Right kidney (tissue), 9 donors: ENCODE results near the gene TSPAN31.
"Not testable (repeated sequence)": the region's sequence is repeated elsewhere in the genome, so short reads cannot be mapped to it uniquely, and the experiment has no call there.

Experiments
- DNase-seq: peaks from one replicate; pipeline ENCODE4 v3.0.0-alpha.2; 2016
- long read RNA-seq, 8 donors: transcript quantifications; one replicate each; lab custom pipeline, GENCODE V29; 2026

Gene TSPAN31
- long read RNA-seq, donor 1, transcript TSPAN31-201 (6 exons, 1,849 nt), result major isoform, 15 of 23 reads
- long read RNA-seq, donor 1, partial matches to known transcripts, result 7 of 23 reads
- long read RNA-seq, donor 1, other reads (novel, unspliced or antisense), result 0 of 23 reads
- long read RNA-seq, donor 2, transcript TSPAN31-201 (6 exons, 1,849 nt), result major isoform, 5 of 208 reads
- long read RNA-seq, donor 2, partial matches to known transcripts, result 124 of 208 reads
- long read RNA-seq, donor 2, other reads (novel, unspliced or antisense), result 78 of 208 reads
- long read RNA-seq, donor 3, transcript TSPAN31-201 (6 exons, 1,849 nt), result major isoform, 6 of 93 reads
- long read RNA-seq, donor 3, partial matches to known transcripts, result 34 of 93 reads
- long read RNA-seq, donor 3, other reads (novel, unspliced or antisense), result 52 of 93 reads
- long read RNA-seq, donor 4, transcript TSPAN31-201 (6 exons, 1,849 nt), result major isoform, 15 of 215 reads
- long read RNA-seq, donor 4, partial matches to known transcripts, result 79 of 215 reads
- long read RNA-seq, donor 4, other reads (novel, unspliced or antisense), result 117 of 215 reads
- long read RNA-seq, donor 5, transcript TSPAN31-201 (6 exons, 1,849 nt), result major isoform, 18 of 22 reads
- long read RNA-seq, donor 5, partial matches to known transcripts, result 0 of 22 reads
- long read RNA-seq, donor 5, other reads (novel, unspliced or antisense), result 0 of 22 reads
- long read RNA-seq, donor 6, transcript TSPAN31-201 (6 exons, 1,849 nt), result major isoform, 19 of 29 reads
- long read RNA-seq, donor 6, partial matches to known transcripts, result 9 of 29 reads
- long read RNA-seq, donor 6, other reads (novel, unspliced or antisense), result 0 of 29 reads
- long read RNA-seq, donor 7, transcript TSPAN31-201 (6 exons, 1,849 nt), result major isoform, 20 of 351 reads
- long read RNA-seq, donor 7, partial matches to known transcripts, result 147 of 351 reads
- long read RNA-seq, donor 7, other reads (novel, unspliced or antisense), result 182 of 351 reads
- long read RNA-seq, donor 8, transcript TSPAN31-201 (6 exons, 1,849 nt), result major isoform, 14 of 270 reads
- long read RNA-seq, donor 8, partial matches to known transcripts, result 128 of 270 reads
- long read RNA-seq, donor 8, other reads (novel, unspliced or antisense), result 124 of 270 reads

DNA sequence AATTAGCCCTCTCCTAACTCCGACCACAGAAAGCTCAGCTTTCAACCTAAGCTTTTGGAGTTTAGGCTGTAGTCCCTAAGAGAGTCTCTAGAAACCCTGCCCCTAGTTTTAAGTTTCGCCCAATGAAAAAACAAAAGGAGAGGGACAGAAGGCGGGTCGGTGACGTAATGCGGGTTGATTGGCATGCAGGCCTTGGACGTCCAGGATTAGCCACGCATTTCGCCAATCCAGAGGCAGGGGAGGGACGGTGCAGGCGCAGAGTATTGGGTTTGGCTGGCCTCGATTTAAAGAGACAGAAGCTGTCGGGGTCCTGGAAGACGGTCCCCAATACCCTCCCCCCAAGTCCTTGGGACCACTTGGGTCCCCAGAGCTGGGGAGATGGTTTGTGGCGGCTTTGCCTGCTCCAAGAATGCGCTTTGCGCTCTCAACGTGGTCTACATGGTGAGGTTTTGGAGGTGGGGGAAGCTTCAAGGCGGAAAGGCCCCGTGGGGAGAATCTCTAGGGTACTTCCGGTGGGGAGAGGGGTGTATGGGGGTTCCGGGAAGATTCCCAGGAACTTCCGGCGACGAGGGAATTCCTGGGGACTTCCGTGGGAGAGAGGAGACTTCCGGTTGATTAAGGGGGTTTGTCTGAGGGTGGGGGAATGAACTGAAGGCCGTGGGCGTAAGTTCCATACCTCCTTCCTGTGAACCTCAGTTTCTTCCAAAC, at the start of gene TSPAN31:
TSPAN31 (plus strand) TSS at position 263 of the 708 bp plus-strand sequence; CDS start at position 379, 116 bp downstream.
- peak; percentile 83 for DNase-seq

- no peak for DNase-seq
Observed at GRCh38 chr12:57695770-57696432, 48.9 kb upstream of the TSPAN31 start.

- no peak for DNase-seq
Observed at GRCh38 chr12:57697076-57697475, 47.8 kb upstream of the TSPAN31 start.

DNA sequence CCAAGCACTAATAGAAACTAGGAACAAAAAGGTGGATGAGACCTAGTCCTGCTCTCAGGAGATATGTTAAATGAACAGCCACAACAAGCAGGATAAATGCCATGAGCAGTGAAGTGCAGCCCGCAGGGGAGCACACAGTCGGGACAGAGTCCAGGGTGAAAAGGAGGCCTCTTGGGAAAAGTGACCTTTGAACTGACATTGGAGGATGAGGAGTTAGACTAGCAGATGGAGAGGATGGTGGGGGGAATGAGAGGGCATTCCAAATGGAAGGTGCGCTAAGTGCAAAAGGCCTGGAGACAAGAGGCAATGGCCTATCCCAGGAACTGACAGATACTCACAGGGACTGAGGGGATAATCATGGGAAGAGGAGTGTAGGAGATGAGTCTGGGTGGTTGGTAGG, 46.4 kb upstream of the TSPAN31 start:
- DNase-seq, result no peak

DNA sequence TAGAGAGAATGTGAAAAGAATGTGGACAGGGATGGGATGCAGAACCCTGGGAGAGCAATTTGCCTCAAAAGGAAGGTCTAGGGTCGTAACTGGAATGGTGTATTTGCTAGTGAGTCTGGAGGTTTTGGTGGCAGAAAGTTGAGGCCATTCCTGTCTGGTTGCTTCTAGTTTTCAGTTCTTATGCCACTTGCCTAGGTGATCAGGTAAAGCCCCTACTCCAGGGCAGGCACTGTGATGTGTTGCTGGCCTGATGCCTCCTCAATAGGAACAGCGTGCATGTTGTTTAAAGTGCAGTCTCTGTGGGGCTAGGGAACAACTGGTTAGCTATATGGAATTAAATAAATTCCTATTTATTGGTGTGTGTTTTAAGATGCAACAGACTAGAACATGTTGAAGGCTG, 44.5 kb upstream of the TSPAN31 start:
- no peak for DNase-seq

DNA sequence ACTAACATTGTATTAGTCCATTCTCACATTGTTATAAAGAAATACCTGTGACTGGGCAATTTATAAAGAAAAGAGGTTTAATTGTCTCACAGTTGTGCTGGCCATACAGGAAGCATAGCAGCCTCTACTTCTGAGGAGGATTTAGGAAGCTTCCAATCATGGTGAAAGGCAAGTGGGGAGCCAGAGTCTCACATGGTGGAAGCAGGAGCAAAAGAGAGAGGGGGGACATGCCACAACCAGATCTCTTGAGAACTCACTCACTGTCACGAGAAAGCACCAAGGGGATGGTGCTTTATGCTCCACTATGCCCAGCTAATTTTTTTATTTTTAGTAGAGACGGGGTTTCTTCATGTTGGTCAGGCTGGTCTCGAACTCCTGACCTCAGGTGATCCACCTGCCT, 37.6 kb upstream of the TSPAN31 start:
- DNase-seq, result no peak

DNA sequence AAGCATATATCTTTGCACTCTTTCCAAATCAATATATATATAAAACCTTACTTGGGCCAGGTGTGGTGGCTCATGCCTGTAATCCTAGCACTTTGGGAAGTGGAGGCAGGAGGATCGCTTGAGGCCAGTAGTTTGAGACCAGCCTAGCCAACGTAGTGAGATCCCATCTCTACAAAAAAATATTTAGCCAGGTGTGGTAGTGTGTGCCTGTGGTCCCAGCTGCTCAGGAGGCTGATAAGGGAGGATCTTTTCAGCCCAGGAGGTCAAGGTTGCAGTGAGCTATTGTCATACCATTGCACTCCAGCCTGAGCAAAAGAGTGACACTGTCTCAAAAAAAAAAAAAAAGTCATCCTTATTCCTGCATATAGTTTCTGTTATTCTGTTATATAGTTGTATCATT, 36.5 kb upstream of the TSPAN31 start:
- DNase-seq, result no peak

- no peak for DNase-seq
Observed at GRCh38 chr12:57712701-57713100, 32.1 kb upstream of the TSPAN31 start.

GRCh38 chr12:57713209-57713608, 31.6 kb upstream of the TSPAN31 start:
- DNase-seq, result no peak

DNA sequence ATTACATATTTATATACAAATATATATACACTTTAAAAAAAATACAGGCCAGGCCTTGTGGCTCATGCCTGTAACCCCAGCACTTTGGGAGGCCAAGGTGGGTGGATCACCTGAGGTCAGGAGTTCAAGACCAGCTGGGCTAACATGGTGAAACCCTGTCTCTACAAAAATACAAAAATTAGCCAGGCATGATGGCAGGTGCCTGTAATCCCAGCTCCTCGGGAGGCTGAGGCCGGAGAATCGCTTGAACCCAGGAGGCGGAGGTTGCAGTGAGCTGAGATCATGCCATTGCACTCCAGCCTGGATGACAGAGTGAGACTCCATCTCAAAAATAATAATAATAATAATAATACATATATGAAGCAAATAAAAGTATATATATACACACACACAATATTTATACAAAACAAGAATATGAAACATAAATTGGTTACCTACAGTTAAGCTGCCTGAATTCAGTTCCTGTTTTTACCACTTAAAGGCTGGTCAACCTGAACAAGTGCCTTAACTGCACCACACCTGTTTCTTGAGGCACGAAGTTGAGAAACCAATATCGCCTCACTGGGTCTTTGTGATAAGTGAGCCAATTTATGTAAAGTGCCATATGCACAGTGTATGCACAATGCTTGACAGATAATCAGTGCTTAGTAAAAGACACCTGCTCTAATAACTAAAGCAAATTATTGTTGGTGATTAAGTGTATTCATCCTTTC, 29.6 kb upstream of the TSPAN31 start:
- DNase-seq, result not testable (repeated sequence)

- no peak for DNase-seq
Observed at GRCh38 chr12:57715786-57716185, 29.1 kb upstream of the TSPAN31 start.

DNA sequence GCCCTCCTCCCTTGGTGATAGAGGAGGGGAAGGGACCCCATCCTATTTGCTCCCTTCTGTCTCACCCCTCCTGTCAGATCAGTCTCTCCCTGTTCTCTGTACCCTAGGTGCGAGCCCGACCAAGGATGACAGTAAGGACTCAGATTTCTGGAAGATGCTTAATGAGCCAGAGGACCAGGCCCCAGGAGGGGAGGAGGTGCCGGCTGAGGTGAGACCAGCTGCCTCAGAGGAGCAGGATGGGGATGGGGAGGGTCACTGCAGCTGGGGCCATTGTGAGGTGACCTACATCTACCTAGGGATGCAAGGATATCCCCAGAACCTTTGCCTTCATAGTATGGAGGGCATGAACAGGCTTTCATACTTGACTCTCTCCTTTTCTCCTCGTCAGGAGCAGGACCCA, 28.5 kb upstream of the TSPAN31 start:
- DNase-seq, result no peak

DNA sequence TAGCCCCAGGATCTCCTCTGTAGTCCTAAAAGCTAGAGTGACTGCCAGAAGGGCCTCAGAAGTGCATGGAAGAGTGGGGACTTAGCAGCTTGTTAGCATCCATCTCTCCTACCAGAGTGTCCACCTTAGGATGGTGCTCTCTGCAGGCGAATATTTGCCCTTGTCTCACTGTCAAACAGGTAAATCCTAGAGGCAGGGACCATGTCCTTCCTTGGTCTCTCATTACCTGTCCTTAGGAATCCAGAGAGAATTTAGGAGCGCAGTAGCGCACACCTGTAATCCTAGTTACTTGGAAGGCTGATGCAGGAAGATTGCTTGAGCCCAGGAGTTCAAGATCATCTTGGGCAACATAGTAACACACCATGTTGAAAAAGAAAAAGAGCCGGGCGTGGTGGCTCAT, 27.7 kb upstream of the TSPAN31 start:
- no peak for DNase-seq

DNA sequence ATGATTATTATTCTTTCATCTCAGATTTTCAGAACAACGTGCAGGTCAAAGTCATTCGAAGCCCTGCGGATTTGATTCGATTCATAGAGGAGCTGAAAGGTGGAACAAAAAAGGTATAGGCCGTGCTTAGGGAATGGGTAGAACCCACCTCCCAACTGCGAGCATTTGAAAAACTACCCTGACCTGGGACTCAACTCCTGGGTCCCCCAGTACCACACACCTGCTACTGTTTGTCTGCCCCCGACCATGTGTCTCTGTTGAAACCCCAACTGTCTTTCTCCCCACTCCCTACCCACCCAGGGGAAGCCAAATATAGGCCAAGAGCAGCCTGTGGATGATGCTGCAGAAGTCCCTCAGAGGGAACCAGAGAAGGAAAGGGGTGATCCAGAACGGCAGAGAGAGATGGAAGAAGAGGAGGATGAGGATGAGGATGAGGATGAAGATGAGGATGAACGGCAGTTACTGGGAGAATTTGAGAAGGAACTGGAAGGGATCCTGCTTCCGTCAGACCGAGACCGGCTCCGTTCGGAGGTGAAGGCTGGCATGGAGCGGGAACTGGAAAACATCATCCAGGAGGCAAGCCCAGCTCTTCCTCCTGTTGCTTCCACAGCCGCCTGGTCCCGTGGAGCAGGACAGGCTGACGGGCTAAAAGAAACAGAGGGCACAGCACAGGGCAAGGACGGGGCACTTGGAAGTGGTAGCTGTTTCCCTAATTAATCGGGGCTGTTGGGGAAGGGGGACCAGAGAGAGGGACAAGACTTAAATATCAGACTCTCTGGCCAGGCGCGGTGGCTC, 26.8 kb upstream of the TSPAN31 start:
- no peak for DNase-seq

GRCh38 chr12:57718641-57719528, 26.0 kb upstream of the TSPAN31 start:
- no peak for DNase-seq

DNA sequence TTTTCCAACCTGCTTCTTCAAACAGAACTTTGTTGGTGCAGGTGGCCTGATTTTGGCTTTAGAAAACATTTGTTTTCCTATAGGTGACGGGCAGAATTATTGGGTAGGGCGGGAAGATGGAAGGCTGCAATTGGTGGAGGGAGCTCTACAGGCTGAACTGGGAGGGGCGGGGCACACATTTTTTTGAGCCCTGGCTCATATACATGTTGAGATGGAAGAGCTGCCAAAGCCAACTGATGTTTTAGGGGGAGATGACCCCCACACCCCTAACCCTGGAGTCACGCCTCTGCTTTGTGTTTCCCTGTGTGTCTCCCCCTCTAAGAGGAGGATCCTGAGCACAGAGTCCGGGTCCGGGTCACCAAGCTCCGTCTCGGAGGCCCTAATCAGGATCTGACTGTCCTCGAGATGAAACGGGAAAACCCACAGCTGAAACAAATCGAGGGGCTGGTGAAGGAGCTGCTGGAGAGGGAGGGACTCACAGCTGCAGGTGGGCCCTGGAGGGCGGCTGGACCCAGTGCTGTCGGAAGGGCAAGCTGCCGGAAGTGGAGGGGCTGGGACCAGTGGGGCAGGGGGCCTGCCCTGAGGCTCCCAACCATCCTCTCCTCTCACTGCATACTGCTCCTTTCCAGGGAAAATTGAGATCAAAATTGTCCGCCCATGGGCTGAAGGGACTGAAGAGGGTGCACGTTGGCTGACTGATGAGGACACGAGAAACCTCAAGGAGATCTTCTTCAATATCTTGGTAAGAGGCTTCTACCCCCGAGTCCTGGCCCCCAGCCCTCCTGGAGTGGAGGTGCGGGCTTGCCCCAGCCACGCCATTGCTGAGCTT, 24.8 kb upstream of the TSPAN31 start:
- no peak for DNase-seq

DNA sequence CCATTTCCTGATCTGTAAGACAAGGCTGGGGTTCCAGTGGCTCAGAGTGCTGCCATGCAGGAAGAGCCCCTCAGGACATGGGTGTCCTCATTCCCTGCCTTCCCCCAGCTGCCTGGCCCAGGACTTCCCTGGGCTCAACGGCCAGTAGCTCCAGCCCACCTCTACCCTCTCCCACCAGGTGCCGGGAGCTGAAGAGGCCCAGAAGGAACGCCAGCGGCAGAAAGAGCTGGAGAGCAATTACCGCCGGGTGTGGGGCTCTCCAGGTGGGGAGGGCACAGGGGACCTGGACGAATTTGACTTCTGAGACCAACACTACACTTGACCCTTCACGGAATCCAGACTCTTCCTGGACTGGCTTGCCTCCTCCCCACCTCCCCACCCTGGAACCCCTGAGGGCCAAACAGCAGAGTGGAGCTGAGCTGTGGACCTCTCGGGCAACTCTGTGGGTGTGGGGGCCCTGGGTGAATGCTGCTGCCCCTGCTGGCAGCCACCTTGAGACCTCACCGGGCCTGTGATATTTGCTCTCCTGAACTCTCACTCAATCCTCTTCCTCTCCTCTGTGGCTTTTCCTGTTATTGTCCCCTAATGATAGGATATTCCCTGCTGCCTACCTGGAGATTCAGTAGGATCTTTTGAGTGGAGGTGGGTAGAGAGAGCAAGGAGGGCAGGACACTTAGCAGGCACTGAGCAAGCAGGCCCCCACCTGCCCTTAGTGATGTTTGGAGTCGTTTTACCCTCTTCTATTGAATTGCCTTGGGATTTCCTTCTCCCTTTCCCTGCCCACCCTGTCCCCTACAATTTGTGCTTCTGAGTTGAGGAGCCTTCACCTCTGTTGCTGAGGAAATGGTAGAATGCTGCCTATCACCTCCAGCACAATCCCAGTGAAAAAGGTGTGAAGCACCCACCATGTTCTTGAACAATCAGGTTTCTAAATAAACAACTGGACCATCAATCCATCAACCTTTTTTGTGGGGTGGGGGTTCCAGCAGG, 23.9 kb upstream of the TSPAN31 start:
- no peak for DNase-seq
